Measurements from ENCODE around the gene RAP1B.
"Not testable (repeated sequence)": the region's sequence is repeated elsewhere in the genome, so short reads cannot be mapped to it uniquely, and the experiment has no call there.

RAP1B gene

DNA sequence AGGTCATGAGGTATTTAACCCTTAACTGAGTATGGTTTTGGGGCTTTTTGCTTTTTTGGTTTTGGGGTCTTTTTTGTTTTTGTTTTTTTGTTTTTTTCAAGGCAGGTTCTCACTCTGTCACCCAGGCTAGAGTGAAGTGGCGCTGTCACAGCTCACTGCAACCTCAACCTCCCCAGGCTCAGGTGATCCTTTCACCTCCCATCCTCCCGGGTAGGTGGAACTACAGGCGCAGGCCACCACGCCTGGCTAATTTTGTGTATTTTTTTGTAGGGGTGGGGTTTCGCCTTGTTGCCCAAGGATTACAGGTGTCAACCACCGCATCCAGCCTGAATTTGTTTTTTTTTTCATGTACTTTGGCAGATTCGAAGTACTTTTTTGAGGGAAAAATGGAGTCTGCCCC lies 19.9 kb downstream of the RAP1B start:
- TF ChIP-seq, protein P1, sequence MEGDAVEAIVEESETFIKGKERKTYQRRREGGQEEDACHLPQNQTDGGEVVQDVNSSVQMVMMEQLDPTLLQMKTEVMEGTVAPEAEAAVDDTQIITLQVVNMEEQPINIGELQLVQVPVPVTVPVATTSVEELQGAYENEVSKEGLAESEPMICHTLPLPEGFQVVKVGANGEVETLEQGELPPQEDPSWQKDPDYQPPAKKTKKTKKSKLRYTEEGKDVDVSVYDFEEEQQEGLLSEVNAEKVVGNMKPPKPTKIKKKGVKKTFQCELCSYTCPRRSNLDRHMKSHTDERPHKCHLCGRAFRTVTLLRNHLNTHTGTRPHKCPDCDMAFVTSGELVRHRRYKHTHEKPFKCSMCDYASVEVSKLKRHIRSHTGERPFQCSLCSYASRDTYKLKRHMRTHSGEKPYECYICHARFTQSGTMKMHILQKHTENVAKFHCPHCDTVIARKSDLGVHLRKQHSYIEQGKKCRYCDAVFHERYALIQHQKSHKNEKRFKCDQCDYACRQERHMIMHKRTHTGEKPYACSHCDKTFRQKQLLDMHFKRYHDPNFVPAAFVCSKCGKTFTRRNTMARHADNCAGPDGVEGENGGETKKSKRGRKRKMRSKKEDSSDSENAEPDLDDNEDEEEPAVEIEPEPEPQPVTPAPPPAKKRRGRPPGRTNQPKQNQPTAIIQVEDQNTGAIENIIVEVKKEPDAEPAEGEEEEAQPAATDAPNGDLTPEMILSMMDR (IDR thresholded peaks at IDR 0.05; ENCODE audit: borderline replicate concordance, insufficient read depth, low read depth, low read length), result no peak
- H3K4me3 ChIP-seq (ENCODE audit: low read depth, low read length), result no peak overlapping the region

DNA sequence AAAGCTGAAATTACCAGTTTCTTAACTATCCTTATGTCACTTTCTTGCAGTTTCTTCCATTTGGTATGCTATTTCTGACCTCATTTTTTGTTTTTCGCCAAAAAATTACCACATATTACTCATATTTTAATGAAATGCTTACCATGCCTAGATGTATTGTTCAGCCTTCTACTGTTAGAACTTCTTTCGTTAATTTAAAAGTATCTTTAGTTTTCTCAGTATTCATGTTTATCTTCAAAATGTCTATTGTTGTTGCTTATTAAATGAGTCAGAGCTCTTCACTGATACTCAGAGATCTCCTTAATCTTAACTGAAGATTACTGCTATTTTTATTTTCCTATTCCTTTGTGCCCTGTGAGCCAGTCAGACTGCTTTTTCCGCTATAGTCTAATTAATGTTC lies 20.5 kb downstream of the RAP1B start:
- H3K4me3 ChIP-seq (ENCODE audit: low read depth, low read length), result no peak overlapping the region
- TF ChIP-seq, protein P1 (IDR thresholded peaks at IDR 0.05; ENCODE audit: borderline replicate concordance, insufficient read depth, low read depth, low read length), result no peak

DNA sequence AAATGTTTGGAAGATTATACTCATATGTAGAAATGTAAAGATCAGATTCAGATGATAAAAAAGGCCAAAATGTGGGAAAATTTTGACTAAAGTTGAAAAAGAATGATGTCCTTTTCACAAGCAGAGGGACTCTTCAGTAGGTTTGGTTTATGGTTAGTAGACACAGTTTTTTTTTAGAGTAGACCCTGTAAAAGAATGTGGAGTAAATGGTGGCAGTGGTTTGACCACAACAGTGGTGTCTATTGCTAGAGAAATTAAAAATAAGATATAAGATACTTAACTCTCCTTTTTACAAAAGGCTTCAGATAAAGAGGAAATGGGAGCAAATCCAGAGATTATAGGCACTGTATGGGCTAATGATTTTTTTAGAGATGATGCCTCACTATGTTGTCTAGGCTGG lies 21.8 kb downstream of the RAP1B start:
- no peak overlapping the region for H3K4me3 ChIP-seq (ENCODE audit: low read depth, low read length)
- TF ChIP-seq, protein P1 (IDR thresholded peaks at IDR 0.05; ENCODE audit: borderline replicate concordance, insufficient read depth, low read depth, low read length), result no peak

DNA sequence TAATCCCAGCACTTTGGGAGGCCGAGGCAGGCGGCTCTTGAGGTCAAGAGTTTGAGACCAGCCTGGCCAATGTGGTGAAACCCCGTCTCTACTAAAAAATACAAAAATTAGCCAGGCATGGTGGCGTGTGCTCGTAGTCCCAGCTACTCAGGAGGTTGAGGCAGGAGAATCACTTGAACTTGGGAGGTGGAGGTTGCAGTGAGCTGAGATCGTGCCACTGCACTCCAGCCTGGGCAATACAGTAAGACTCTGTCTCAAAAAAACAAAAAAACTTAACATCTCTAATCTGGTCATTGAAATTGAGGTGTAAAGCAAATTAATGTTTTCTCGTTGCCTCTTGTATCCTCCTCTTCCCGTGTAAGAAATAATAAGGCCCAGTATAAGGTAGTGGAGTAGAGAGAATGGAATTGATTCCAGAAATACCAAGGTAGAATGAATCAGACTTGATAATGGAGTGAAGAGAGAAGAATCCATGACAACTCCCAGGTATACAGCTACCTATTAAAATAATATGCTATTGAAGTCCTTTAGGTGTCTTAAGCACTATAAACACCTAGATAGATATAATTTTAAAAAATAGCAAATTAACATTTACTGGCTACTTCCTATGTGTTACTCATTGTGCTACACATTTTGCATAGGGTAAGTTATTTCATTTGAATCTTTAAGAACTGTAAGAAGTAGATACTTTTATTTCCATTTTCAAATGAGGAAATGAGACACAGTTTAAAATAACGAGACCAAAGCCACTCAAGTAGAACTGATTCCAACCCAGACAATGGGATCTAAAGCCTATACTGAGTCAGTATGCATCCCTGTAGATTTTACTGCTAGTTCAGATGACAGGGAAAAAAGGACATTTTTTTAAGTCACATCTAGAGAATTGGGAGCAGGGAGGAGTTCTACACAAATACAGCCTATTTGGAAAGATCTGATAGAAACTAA lies 23.2 kb downstream of the RAP1B start:
- TF ChIP-seq, protein P1 (IDR thresholded peaks at IDR 0.05; ENCODE audit: borderline replicate concordance, insufficient read depth, low read depth, low read length), result no peak
- H3K4me3 ChIP-seq (ENCODE audit: low read depth, low read length), result no peak overlapping the region

DNA sequence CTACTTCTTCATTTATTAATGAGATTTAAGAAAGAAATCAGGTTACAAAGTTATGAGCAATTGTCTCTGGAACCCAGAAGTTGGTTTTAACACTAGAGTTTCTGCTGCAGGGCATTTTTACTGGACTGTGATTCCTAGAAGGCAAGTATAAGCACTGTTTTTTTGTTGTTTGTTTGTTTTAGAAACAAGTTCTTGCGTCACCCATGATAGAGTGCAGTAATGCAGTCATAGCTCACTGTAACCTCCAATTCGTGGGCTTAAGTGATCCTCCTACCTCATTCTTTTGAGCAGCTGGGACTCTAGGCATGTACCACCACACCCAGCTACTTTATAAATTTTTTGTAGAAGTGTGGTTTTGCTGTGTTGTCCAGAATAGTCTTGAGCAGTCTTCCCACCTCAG lies 25.6 kb downstream of the RAP1B start:
- TF ChIP-seq, protein P1 (IDR thresholded peaks at IDR 0.05; ENCODE audit: borderline replicate concordance, insufficient read depth, low read depth, low read length), result no peak
- H3K4me3 ChIP-seq (ENCODE audit: low read depth, low read length), result no peak overlapping the region

DNA sequence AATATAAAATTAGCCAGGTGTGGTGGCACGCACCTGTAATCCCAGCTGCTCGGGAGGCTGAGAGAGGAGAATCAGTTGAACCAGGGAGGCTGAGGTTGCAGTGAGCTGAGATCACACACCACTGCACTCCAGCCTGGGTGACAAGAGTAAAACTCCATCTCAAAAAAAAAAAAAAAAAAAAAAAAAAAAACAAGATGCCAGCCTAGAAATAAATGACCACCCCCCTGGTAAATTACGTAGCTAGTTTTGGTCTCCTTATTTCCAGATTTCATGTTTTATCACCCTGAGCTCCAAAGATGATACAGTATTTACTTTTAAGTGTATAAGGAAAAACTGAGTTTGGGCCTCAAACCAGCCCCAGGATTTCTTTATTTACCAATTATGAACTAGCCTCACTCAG lies 26.7 kb downstream of the RAP1B start:
- H3K4me3 ChIP-seq (ENCODE audit: low read depth, low read length), result not testable (repeated sequence)

DNA sequence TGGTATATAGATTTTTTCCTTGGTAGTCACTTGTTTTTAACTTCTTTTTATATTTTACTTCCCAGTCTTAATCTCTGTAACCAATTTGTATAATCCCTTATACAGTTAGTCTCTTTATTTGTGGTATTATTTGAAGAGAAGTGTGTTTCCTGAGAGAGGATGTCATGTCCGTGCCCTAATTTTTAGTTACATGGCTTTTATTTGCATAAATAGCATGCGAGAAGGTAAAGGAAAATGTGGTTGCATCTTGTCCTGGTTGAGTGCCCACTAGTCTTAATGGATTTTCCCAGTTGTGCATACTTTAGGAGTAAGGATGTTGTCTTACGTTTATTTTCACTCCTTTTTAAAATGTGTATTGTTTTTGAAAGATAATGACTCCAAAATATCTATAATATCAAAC lies 27.5 kb downstream of the RAP1B start:
- H3K4me3 ChIP-seq (ENCODE audit: low read depth, low read length), result no peak overlapping the region
- TF ChIP-seq, protein P1 (IDR thresholded peaks at IDR 0.05; ENCODE audit: borderline replicate concordance, insufficient read depth, low read depth, low read length), result no peak
